Testis (tissue), 3 donors: ENCODE measurements around the gene LAD1. TPM values are rescaled to one million over a fixed set of nuclear protein-coding genes. Genes with fewer than 3 reads are reported as not detected.

Experiments
- DNase-seq: peaks from one replicate; pipeline ENCODE4 v3.0.0-alpha.2; 2019
- H3K27ac ChIP-seq, 2 donors: fragments of 200-600 bp; sonication (generic); one replicate each; pipeline ENCODE4 v1.5.1; 2019
- H3K27me3 ChIP-seq: fragments of 200-600 bp; sonication (generic); one replicate; pipeline ENCODE4 v1.5.1; 2019
- H3K36me3 ChIP-seq: fragments of 200-600 bp; sonication (generic); one replicate; pipeline ENCODE4 v1.5.1; 2017; ENCODE audit warnings: low read depth; ENCODE audit errors: missing control alignments
- H3K4me1 ChIP-seq: fragments of 200-600 bp; sonication (generic); one replicate; pipeline ENCODE4 v1.5.1; 2019
- H3K4me3 ChIP-seq, 2 donors: fragments of 200-600 bp; sonication (generic); one replicate each; pipeline ENCODE4 v1.5.1; 2017 to 2019
- H3K9me3 ChIP-seq: fragments of 200-600 bp; sonication (generic); one replicate; pipeline ENCODE4 v1.5.1; 2017
- CTCF ChIP-seq, 3 experiments: fragments of 450-650 bp in 2 of 3; fragments of 200-600 bp in 1 of 3; sonication (generic) in 1 of 3; IDR thresholded peaks; one replicate each; pipeline ENCODE4 v1.5.1; 2016 to 2019; ENCODE audit warnings: antibody characterized with exemption in 3 of 3, mild to moderate bottlenecking in 2 of 3, moderate library complexity in 1 of 3
- POLR2A ChIP-seq: fragments of 450-650 bp; IDR thresholded peaks from one replicate; pipeline ENCODE4 v1.6.1; 2017; ENCODE audit warnings: antibody characterized with exemption, mild to moderate bottlenecking, moderate library complexity
- WGBS, 2 donors: methylation state at CpG; one replicate each; pipeline ENCODE4 v1.1.5; 2018; 5-methylcytosine and 5-hydroxymethylcytosine counted together
- intact Hi-C: fragments of 100-400 bp; cut with DNase I; formaldehyde crosslinking; loops from one replicate; pipeline ENCODE4 v1.15.1; 2023; ENCODE audit warnings: low total_unique reads
- polyA plus RNA-seq: library from polyadenylated mRNA; stranded (reverse); fragments of 350-450 nt; fragmentation: Illumina TruSeq; extraction: RNeasy Lipid Tissue Mini Kit (QIAGEN cat#74804); gene quantifications from one replicate; pipeline ENCODE4 v1.2.3, GENCODE V29; 2014; ENCODE audit warnings: low read depth, low replicate concordance; ENCODE audit not compliant: insufficient read depth
- total RNA-seq, 2 donors: library from RNA; depleted of rRNA; stranded (reverse); fragments of >200 nt; gene quantifications; one replicate each; pipeline ENCODE4 v1.2.3, GENCODE V29; 2016

The LAD1 gene
- total and polyA plus RNA-seq, 3 donors from 2014 or later: 0.37 to 1.2 (median 0.71) TPM

DNA sequence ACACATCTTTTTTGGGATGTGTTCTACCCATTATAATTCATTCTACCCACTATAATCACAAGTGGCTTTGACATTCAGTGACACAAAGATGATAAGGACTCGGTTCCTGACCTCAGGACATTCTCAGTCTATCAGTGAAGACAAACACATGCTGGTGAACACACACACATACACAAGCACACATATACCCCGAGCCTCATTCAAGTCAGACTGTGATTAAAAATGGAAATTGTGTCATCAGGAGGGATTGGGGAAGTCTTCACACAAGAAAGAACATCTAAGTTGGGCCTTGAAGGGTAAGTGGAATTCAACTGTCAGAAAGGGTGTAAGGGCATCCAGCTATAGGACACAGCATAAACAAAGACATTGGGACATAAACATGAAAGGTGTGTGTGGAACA, 2.6 kb upstream of the LAD1 start:
- Histone ChIP-seq H3K36me3 (no peaks in the 10 kb centered on the region), H3K4me3 (no peak overlapping the region), H3K27me3 (no peaks in the 10 kb centered on the region), H3K27ac (no peak overlapping the region), H3K9me3 (no peaks in the 10 kb centered on the region), H3K4me1 (no peaks in the 10 kb centered on the region)
- no peak for TF ChIP-seq POLR2A
- TF ChIP-seq CTCF (IDR thresholded peaks at IDR 0.05): no peak
- intact Hi-C loops: no loop called here
- WGBS, 2 donors: 76 to 85% methylated on average over 2 of the region's 2 CpGs
- DNase-seq: no peak

DNA sequence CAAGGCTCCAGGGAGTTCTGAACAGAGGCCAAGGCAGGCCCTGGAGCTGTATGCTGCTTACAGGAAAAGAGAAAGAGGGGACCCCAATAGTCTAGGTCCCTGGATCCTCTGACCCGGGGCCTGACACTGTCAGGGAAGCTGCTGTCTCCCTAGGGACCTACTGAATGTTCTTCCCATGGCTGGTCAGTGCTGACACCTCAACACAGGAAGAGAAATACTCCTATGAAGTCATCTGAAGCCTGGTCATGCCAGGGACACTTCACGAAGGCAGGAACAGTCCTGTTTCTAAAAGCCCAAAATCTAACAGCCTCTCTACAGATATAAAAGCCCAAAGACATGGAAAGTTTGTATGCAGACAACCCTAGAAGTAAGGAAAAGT, 1.7 kb upstream of the LAD1 start:
- intact Hi-C loops: no loop called here
- H3K9me3 ChIP-seq: no peaks in the 10 kb centered on the region
- DNase-seq: no peak
- H3K4me1 ChIP-seq: no peaks in the 10 kb centered on the region
- H3K36me3 ChIP-seq: no peaks in the 10 kb centered on the region
- no peak overlapping the region for H3K4me3 ChIP-seq
- no peak overlapping the region for H3K27ac ChIP-seq
- TF ChIP-seq CTCF (IDR thresholded peaks at IDR 0.05) (no peak), POLR2A (no peak)
- WGBS, 2 donors: 92% methylated on average over 2 of the region's 2 CpGs
- H3K27me3 ChIP-seq: no peaks in the 10 kb centered on the region

GRCh38 chr1:201400212-201400851, 1.2 kb upstream of the LAD1 start:
- no peak for DNase-seq
- 81 to 91% methylated on average over 11 of the region's 11 CpGs for WGBS, 2 donors
- Histone ChIP-seq H3K4me3 (no peak overlapping the region), H3K27ac (no peak overlapping the region), H3K36me3 (no peaks in the 10 kb centered on the region), H3K9me3 (no peaks in the 10 kb centered on the region), H3K27me3 (no peaks in the 10 kb centered on the region), H3K4me1 (no peaks in the 10 kb centered on the region)
- intact Hi-C loops: no loop called here
- TF ChIP-seq POLR2A: no peak
- no peak for TF ChIP-seq CTCF (IDR thresholded peaks at IDR 0.05)

DNA sequence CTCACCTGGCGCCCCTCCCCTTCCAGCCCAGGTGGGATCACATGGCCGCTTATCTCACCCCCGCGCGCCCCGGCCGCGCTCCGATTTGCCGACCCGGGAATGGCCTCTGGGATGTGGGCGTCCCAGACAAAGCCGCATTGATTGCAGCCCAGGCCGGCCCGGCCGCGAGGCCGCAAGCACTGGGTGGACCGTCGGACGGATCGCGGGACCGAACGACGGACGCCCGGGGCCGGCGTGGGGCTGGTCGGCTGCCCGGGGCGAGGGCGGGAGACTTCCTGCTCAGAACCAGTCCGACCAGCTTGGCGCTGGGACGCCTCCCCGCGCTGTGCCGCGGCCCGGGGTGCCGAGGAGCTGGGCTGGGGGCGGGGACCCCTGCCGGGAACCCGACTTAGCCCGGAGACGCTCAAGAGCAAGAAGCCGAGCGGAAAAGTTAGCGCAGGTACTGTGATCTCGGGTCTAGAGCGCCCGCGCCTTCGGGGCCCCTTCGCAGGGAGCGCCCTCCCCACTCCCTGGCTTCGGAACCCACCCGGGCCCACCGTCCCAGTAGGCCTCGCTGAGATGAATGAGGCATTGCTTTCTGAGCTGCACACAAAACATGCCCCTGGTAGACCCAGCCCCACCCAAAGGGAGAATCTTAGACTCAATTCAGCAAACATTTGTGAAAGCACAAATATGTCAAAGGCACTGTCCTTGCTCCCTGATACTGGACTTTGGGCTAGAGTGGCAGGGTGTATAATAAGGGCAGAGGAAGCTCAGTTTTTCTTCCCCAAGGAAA, 415 bp upstream of the LAD1 start:
- Histone ChIP-seq H3K4me3 (peak overlapping the region; percentile 34 to 40), H3K9me3 (no peaks in the 10 kb centered on the region), H3K27me3 (no peaks in the 10 kb centered on the region), H3K36me3 (no peaks in the 10 kb centered on the region), H3K4me1 (no peaks in the 10 kb centered on the region), H3K27ac (no peak overlapping the region)
- WGBS, 2 donors: 12 to 14% methylated on average over 26 to 34 of the region's 62 CpGs
- peak; percentile 26 for DNase-seq
- intact Hi-C loops: no loop called here
- no peak for TF ChIP-seq POLR2A
- TF ChIP-seq CTCF (IDR thresholded peaks at IDR 0.05): no peak
